H1 (cell line): ENCODE measurements around the gene ABCC4. TPM values are rescaled to one million over a fixed set of nuclear protein-coding genes. Genes with fewer than 3 reads are reported as not detected.

ENCODE experiments used
- KDM5A ChIP-seq: fragments of 200-600 bp; IDR thresholded peaks from 2 replicates; pipeline ENCODE4 v1.7.1; 2012; ENCODE audit warnings: mild to moderate bottlenecking, low read length, inconsistent platforms, mixed read lengths
- PHF8 ChIP-seq: fragments of 200-600 bp; sonication (generic); conservative IDR thresholded peaks from 2 replicates; pipeline ENCODE4 v1.7.1; 2012; ENCODE audit warnings: low read depth, mild to moderate bottlenecking, inconsistent platforms, low read length, moderate library complexity
- polyA plus RNA-seq, 7 experiments: library from polyadenylated mRNA; depleted of rRNA in 3 of 7; stranded (reverse) in 5 of 7; unstranded in 2 of 7; fragments of >200 nt in 5 of 7; fragments of 200-250 nt in 2 of 7; gene quantifications; 1 replicate in 5 of 7; 2 replicates in 1 of 7; 4 replicates in 1 of 7; pipeline versions ENCODE4 v1.2.1 to v1.2.3, GENCODE V29; 2011 to 2013; ENCODE audit warnings: missing spikeins in 2 of 7, mixed read lengths in 2 of 7
- total RNA-seq: library from RNA; stranded (reverse); fragmentation: NEBNext Ultra II Directional; extraction: Animal tissue kit (Norgen Biotek cat#: 25700); gene quantifications from 2 replicates; pipeline ENCODE4 v1.2.1, GENCODE V29; 2021

ABCC4 gene
- total and polyA plus RNA-seq, 2 of the 8 experiments (the other 6 are each of a cell fraction or from before 2014, with no cell fraction given), result 4.0 to 14.1 TPM

GRCh38 chr13:95349267-95349666, 48.0 kb upstream of the ABCC4 start (continued):
- TF ChIP-seq PHF8 (no peak), KDM5A (no peak)
- TF ChIP-seq, all 59 proteins: peak for 0
